NCI-H2029 treated with DMSO at 0.1 percent for 48 hours (cell line): ENCODE measurements around the gene GAB3.

Source experiments
- DNase-seq: peaks from one replicate; lab custom pipeline; 2025; lab: John Stamatoyannopoulos, UW

GAB3 gene, protein sequence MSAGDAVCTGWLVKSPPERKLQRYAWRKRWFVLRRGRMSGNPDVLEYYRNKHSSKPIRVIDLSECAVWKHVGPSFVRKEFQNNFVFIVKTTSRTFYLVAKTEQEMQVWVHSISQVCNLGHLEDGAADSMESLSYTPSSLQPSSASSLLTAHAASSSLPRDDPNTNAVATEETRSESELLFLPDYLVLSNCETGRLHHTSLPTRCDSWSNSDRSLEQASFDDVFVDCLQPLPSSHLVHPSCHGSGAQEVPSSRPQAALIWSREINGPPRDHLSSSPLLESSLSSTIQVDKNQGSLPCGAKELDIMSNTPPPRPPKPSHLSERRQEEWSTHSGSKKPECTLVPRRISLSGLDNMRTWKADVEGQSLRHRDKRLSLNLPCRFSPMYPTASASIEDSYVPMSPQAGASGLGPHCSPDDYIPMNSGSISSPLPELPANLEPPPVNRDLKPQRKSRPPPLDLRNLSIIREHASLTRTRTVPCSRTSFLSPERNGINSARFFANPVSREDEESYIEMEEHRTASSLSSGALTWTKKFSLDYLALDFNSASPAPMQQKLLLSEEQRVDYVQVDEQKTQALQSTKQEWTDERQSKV

DNA sequence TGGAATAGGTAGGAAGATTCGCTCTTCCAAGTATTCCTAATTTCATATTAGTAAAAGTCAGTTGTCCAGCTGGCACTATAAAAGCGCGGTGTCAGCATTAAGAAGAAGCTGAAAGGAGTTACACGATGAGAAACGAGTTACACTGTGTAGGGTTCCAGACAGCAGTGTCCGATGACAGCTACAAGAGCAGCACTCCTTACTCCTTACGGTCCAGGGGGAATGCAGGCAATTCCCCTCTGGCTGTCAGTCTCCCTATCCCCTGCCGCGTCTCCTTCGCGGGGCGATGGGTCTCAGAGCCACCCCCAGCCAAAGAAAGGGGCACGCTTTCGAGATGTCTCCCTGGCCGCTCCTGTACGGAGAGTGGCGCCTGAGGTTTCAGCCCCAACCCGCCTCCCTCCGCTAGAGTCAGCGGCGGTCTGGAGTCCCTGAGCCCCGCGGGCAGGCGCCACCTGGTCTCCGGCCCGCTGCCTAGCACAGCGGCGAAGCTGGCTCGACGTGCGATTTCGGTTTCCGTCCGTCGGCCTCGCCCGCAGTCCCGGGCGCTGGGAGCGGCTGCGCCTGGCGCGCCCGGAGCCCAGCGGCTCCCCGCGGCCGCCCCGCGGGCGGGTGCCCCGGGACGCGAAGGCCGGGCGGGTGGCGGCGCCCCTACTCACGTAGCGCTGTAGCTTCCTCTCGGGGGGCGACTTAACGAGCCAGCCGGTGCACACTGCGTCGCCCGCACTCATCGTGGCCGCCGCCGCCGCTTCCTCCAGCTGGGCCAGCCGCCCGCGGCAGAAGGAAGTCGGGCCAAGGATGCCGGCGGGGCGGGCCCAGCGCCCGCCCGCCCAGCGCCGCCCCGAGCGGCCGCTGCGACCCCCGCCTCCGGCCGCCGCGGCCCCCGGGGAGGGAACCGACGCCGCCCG is at the start of gene GAB3:
TSS of gene GAB3 (minus strand) at position 777 of the 902 bp plus-strand sequence. CDS start at position 725, 52 bp downstream.
- DNase-seq = no peak

DNA sequence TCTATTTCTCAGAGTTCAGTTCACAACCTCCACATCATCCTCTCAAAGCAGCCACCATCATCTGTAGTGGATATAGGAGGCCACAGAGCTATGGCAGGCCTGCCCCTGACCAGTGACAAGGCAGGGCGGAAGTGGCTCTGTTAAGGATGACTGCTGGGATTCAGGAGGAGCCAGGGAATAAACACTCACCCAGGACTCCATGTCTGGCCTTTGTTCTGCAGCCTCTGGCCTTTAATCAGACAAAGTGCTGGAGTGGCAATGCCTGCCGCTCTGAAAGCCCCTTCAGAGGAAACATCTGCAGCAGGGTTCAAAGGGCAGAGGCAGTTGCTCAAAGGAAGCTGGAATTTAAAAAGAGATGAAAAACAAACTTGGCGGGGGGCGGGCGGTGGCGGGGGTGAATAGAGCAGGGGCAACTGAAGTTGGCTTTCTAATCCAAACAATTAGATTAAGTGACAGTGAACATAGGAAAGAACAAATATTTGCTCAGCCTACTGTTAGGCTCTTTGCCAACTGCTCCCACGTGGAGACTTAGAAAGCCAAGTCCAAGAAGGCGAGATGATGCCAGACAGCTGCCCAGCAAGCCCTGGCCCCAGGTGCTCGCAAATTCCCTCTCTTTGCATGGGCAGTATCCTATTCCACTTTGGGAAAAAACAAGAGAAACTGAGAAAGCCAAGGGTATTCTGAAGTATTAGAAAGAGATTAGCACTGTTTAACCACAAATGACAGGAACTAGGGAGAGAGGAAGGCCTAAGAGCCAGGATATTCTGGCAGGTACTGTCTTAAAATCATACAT is 48.9 kb upstream of the GAB3 start:
- DNase-seq = peak; percentile 88

DNA sequence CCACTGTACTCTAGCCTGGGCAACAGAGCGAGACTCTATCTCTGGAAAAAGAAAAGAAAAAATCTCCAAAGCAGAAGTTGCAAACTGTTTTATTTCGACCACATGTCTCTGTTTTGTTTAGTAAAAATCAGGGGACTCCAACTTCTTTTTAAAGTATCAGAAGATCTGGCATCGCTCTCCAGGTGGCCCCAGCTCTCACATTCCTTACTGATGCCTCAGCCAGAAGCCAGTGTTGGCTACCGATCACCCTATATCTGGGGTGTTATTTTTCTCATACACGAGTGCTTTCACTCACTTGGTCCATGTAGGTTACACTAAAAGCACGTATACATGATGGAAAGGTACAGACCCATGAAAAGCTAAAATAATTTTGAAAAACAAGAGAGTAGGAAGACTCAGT is 46.1 kb upstream of the GAB3 start:
- DNase-seq = no peak

DNA sequence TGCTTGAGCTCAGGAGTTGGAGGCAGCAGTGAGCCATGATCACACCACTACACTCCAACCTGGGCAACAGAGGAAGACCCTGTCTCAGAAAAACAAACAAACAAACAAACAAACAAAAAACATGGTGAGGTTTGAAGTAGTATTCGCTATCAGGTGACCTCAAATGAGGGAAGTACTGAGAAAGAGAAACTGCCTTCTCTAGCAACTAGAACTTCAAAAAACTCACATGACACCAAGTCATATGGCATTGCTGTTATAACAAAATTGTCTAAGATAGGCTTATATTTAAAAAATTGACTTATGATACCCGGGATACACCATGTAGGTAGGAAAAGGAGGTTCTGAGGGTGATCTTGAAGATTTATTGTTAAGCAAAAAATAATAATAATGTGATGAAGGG is 44.1 kb upstream of the GAB3 start:
- DNase-seq = no peak

DNA sequence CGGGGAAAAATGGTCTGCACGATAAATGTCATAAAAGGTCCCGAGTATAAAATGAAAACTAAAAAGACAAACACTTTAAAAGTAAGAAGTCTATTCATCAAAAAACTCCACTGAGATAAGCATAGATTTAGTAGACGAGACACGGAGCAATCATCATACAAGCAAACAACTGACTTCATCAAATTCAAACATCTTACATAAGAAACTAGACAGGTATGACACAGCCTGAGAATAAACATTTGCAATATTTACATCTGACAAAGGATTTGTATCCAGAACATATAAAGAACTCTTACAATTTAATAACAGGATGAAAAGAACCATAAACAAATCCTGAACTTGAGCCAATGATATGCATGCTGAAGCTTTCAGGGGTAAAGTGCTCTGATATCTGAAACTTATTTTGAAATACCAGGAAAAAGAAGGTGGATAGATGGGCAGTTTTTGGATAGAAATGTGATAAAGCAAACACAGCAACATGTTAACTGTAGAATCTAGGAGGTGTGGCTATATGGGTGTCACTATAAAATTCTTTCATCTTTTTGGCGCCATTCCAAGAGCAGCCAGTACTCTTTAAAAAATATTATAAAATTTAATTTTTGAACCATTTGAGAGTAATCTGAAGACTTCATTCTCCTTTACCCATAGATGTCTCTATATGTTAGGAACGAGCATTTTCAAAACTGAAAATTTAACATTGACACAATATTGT is 42.4 kb upstream of the GAB3 start:
- DNase-seq = peak; percentile 11

DNA sequence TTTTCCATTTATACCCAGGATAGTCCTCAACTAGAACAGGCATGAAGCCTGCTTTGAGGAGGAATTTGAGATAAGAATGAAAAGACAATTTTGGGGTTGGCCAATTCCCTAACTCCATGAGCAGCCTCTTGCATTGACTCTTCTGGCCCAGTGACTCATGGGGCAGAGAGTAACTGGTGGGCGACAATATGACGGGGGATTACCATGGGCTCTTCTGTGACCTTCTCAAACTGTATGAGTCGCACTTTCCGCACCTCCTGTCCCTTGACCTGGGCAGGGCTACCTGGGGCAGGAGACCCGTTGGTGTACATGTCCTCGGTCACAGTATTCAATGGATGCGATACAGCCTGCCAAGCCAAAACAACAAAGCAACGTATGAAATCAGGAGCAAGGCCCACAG is 41.1 kb upstream of the GAB3 start:
- DNase-seq = no peak

DNA sequence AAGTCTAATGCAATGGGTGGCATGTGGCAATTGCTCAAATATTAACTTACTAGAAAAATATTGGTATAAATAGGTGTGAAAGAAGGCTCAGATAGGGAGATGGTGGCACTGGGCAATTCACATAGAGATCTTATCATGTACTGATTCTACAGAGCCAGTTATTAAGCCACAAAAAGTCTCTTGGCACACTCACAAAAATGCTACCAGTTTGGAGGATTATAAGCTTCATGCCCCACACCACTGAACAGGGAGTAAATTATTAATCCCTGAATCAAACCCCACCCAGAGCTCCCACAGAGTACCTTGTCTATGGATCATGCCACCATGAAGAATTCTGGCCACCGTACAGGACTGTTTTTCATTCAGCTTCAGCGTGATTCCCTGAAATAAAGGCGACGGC is 40.6 kb upstream of the GAB3 start:
- DNase-seq = no peak

DNA sequence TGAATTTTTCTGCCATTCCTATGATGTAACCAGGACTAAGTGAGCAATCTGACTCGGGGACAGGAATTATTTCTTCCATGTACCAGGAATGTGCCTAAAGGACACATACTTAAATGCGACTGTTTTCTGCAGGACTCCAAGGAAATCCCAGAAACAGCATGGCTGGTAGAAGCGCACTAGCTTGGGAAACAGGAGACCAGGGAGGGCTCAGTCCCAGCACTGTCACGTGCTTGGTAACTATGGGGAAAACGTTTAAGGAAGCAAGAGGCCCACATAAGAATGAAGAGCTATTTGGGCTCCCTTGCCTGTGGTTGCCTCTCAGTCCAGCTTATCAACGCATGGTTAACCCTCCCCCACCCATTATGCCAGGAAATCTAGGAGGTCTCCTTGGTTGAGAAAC is 34.8 kb upstream of the GAB3 start:
- no peak for DNase-seq

DNA sequence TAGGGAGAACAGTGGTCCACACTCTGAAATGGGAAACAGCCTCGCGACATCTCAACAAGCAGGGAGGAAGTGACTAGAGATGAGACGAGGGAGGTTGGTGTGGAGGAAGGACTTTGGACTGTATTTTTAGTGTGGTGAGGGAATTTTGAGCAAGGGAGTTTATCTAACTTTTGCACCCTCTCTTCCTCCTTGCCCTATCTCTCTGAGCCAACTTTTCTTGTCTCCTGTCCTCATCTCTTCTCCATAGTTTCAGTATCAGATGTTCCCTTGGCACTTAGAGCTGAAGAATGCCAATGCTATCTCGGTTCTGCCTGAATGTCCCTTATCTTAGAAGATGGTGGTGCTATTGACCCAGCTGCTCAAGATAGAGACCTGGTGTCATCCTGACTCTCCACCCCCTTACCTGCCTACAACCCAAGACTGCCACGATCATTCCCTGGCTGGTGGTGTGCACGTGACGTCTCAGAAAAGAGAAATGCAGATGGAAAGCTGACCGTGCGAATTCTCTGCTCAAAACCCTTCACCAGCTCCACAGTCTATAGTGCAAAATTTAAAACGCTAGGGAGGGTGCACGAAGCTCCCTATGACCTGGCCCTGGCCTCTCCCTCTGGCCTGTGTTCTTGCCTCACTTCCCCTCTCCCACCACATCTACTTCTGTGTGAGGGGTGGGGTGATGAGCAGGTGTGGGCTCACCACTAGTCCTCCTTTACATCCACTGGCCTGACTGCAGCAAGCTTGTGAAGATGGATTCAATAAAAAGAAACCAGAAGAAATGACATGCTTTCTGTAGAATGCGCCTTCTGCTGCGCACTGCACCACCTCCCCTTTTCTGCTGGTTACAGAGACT is 33.5 kb upstream of the GAB3 start:
- DNase-seq = no peak

DNA sequence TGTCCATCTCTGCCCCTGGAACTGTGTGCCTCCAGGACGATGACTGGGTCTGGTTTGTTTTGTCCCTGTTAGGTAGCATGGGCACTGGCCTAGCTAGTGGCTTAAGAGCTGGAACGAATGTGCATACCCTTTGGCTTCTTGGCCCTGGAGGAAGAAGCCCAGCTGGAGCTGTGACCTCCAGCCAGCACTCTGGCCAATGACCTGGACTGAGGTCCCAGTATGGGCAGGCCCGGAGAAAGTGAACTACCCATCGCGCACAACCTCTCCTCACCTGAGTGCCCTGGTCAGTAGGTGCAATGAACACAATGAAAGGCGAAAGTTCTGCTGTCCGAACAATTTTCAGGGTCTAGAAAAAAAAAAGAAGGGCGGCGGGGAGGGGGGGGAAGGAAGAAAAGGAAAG is 30.1 kb upstream of the GAB3 start:
- no peak for DNase-seq

DNA sequence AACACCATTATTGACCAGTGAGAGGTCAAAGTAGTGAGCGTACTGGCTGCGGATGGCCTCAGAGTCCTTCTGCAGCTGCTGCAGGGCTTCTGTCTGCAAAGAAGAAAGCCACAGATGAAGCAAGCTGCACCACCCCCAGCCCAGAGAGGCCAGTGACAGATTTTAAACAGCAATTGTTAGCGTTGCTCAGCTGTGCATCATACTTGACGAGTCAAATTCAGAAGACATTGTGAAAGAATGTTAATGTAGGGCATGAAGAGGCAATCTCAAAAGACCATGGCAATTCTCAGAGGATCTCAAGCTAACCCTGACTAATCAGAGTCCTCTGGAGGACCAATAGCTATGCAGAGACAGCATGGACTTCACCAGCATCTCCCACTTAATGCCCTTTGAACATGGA is 28.4 kb upstream of the GAB3 start:
- DNase-seq = no peak

DNA sequence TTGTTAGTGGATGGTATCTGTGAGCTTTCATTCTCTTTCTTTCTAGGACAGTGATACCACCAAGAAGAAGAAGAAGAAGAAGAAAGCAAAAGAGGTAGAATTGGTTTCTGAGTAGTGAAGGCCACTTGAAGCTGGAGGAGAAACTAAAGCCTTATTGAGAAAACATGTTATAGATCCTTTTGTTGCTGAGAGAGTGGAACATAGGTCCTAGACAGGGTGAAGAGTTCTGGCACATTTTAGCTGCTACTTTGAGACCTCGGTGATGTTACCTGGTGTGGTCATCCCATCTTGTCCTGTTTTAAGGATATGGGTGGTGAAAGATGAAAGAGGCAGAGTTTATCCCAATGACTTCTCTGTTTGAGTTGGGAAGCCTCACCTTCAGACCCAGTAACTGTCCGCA is 25.9 kb upstream of the GAB3 start:
- DNase-seq = no peak

DNA sequence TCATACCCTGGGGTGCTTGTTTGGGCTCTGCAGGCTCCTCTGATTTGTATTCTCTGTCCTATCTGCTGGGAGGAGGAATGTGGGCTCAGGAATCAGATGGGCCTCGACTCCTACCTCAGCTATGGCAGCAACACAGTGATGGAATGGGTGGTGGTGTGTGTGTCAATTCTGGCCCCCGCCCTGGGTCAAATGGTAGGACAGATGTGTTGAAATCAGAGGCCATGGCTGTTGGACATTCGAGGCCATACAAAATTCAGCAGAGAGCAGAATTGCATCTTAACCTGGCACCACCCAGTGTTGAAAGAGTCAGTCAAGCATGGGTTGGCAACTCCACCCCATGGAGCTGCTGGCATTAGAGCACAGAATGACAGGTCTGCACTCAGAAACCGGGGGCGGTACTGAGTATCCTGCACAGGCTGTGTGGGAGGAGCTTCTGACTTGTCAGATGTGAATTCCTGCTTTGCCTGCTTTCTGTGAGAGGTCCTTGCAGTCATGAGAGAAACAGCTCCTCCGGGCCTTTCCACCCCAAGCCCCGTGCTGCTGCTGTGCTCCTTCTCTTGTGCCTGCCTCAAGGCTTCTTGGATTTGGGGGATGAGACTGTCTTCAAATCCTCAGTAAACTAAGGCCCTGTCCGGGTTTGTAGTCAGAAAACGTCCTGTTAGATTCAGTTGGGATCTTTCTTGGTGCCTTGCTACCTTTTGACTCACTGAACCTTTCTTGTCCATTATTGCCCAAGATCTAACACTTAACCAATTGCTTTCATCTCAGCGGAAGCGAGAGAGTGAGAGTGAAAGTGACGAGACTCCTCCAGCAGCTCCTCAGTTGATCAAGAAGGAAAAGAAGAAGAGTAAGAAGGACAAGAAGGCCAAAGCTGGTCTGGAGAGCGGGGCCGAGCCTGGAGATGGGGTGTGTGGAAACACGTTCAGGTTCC is 24.8 kb upstream of the GAB3 start:
- no peak for DNase-seq

DNA sequence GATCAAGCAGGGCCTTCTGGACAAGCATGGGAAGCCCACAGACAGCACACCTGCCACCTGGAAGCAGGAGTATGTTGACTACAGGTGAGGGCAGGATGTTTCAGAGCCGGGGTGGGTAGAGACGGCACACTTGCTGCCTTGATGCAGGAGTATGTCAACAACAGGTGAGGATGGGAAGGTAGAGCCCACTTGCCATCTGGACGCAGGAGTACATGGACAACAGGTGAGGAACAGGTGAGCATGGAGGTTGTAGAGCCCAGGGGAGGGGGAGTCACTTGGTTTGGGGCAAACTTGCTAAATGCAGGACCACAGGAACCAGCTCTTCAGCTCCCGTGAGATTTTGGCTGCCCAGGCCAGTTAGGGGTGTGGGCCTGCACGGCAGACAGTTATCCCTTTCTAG is 23.7 kb upstream of the GAB3 start:
- DNase-seq = no peak

DNA sequence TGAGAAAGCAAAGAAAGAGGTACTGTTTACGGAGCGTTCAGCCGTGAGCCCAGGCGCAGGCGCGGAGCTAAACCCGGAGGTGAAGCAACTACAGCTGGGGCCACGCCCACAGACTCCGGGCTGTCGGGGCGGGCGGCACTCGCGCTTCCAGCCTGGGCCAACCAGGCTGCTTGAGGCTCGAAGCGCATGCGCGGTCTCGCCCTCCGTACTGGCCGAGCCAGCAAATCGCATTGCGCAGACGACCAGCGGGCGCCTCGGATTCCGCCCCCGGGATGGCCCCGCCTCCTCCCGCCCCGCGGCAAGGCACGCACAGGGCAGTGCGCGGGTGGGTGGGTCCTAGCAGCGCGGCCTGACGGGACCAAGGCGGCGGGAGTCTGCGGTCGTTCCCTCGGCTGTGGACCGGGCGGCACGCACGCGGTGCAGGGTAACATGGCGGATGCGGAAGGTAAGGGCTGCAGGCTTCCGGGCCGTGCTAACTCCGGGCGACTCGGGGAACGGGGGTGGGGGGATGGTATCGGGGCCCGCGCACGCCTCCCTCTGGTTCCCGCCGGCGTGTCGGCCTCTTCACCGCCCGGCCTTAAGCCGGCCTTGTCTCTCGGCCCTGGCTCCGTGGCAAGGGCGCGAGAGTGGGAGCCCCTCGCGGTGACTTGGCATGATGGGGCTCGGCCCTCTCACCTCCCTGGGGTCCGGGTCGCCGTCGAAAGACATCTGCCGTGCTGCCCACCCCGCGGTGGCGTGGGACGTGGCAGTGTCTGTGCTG is 11.8 kb upstream of the GAB3 start, which contains the start of gene DKC1:
TSS of gene DKC1 (plus strand) at position 328 of the 760 bp plus-strand sequence. CDS start at position 430, 102 bp downstream.
- DNase-seq = peak; percentile 63

DNA sequence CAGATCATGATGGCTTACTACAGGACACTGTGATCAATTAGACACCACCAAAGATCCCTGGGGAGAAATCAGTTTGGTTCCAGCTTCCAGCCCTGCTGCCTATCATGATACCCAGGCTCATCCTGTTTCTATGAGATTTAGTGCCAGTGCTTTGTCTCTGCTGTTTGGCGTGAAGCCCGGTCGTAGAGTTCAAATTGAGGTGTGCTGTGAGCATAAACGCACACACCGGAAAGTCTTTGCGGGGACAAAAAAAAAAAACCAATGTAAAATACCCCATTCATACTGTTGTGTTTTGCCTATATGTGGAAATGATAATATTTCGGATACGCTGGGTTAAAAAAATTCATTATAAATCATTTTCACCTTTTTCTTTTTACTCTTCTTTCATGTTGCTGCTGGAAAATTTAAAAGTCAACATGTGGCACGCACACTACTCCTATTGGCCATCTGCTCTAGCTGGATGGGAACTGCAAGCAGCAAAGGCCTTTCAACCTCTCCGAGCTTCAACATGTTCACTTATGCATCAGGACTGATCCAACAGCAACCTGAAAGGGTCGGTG is 11.2 kb upstream of the GAB3 start:
- no peak for DNase-seq

DNA sequence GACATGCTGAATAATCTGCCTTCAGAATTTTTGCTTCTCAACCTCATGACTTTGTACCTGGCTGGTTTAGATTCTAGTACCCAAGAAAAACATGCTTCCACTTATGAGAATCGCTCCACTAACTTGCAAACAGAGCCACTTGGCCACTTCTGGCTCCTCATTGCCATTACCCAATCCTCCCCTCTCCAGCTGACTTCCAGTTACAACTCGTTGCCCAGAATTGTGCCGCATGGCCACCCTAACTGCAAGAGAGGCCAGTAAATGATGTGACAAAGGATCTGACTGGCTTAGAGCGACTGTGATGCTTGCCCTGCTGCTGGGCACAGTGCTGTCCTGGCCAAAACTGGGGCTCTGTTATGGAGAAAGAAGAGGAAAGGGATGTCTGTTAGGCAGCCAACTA is 7.8 kb upstream of the GAB3 start:
- no peak for DNase-seq

DNA sequence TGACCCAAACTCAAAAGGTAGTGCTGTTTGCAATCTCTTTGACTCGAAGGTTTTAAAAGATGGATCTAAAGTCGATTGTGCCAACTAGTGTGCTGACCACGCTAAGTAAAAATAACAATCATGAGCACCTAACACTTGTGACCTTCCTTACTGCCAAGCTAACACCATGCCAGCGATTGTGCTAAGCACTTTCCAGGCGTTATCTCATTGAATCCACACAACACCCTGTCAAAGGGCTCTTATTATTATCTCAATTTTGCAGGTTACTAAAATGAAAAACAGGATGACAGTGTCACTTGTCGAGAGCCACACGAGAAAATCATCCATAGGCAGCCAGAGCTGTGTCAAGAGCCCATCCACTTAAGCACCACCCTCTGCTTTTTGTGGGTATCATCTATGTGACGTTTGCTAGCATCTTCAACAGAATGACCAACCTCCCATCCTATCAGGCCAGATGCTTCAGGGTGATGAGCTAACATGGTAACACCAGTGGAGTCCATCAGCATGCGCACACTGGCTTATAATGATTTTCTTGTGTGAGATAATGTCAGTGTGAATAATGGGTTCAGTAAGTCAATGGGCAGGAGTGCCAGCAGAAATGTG is 893 bp upstream of the GAB3 start:
- no peak for DNase-seq
